GM12873 (cell line): ENCODE measurements around the gene ORC3.

Source experiments
- CTCF ChIP-seq: IDR thresholded peaks from 2 replicates; pipeline ENCODE4 v1.5.1; 2012; ENCODE audit warnings: low read depth, mild to moderate bottlenecking, moderate library complexity, low read length, control low read depth; ENCODE audit not compliant: insufficient read depth; ENCODE audit errors: missing control alignments

Gene ORC3

GRCh38 chr6:87553159-87553765 is 36.7 kb upstream of the ORC3 start:
- no peak for TF ChIP-seq CTCF

- TF ChIP-seq CTCF: no peak
Observed at GRCh38 chr6:87555506-87555905, 34.4 kb upstream of the ORC3 start.

GRCh38 chr6:87558446-87558845 is 31.5 kb upstream of the ORC3 start:
- TF ChIP-seq CTCF: no peak

GRCh38 chr6:87561017-87561416 is 28.9 kb upstream of the ORC3 start:
- TF ChIP-seq CTCF: no peak

- TF ChIP-seq CTCF: no peak
Observed at GRCh38 chr6:87572021-87572420, 17.9 kb upstream of the ORC3 start.

GRCh38 chr6:87572883-87573282 is 17.1 kb upstream of the ORC3 start:
- TF ChIP-seq CTCF: no peak

GRCh38 chr6:87573307-87574024 is 16.5 kb upstream of the ORC3 start:
- no peak for TF ChIP-seq CTCF
